ENCODE results near the gene DNAJC25.

DNAJC25 gene

GRCh38 chr9:111627260-111627963, 3.7 kb upstream of the DNAJC25 start:
- no peak for DNase-seq (ENCODE audit: low spot score)

GRCh38 chr9:111628411-111628810, 2.7 kb upstream of the DNAJC25 start:
- no peak for DNase-seq (ENCODE audit: low spot score)

GRCh38 chr9:111630182-111630963, 761 bp upstream of the DNAJC25 start:
- no peak for DNase-seq (ENCODE audit: low spot score)

GRCh38 chr9:111630964-111631213, 245 bp upstream of the DNAJC25 start:
- DNase-seq (ENCODE audit: low spot score), result no peak

- no peak for DNase-seq (ENCODE audit: low spot score)
Observed at GRCh38 chr9:111632060-111632459, 926 bp downstream of the DNAJC25 start.

- no peak for DNase-seq (ENCODE audit: low spot score)
Observed at GRCh38 chr9:111632695-111633388, 1.7 kb downstream of the DNAJC25 start.

GRCh38 chr9:111633389-111633736, 2.2 kb downstream of the DNAJC25 start:
- no peak for DNase-seq (ENCODE audit: low spot score)

- DNase-seq (ENCODE audit: low spot score), result no peak
Observed at GRCh38 chr9:111634860-111635259, 3.7 kb downstream of the DNAJC25 start.

GRCh38 chr9:111637421-111637950, 6.4 kb downstream of the DNAJC25 start:
- no peak for DNase-seq (ENCODE audit: low spot score)

GRCh38 chr9:111644195-111644772, 13.2 kb downstream of the DNAJC25 start:
- DNase-seq (ENCODE audit: low spot score), result no peak

GRCh38 chr9:111645806-111646205, 14.7 kb downstream of the DNAJC25 start:
- DNase-seq (ENCODE audit: low spot score), result no peak

- DNase-seq (ENCODE audit: low spot score), result no peak
Observed at GRCh38 chr9:111646417-111646816, 15.3 kb downstream of the DNAJC25 start.

GRCh38 chr9:111648066-111648465, 16.9 kb downstream of the DNAJC25 start:
- DNase-seq (ENCODE audit: low spot score), result no peak

GRCh38 chr9:111649016-111649415, 17.9 kb downstream of the DNAJC25 start:
- no peak for DNase-seq (ENCODE audit: low spot score)

- no peak for DNase-seq (ENCODE audit: low spot score)
Observed at GRCh38 chr9:111657051-111657450, 25.9 kb downstream of the DNAJC25 start.

GRCh38 chr9:111658943-111659342, 27.8 kb downstream of the DNAJC25 start:
- DNase-seq (ENCODE audit: low spot score), result no peak

GRCh38 chr9:111659691-111660090, 28.6 kb downstream of the DNAJC25 start:
- DNase-seq (ENCODE audit: low spot score), result no peak

GRCh38 chr9:111661150-111661801, 30.1 kb downstream of the DNAJC25 start, which contains the start of gene GNG10:
Gene GNG10 (plus strand): TSS chr9:111661605. CDS start chr9:111661635, 30 bp downstream.
- DNase-seq (ENCODE audit: low spot score), result peak; percentile 35

GRCh38 chr9:111661802-111662521, 30.8 kb downstream of the DNAJC25 start:
- peak; percentile 5 for DNase-seq (ENCODE audit: low spot score)

- peak; percentile 7 for DNase-seq (ENCODE audit: low spot score)
Observed at GRCh38 chr9:111662576-111663300, 31.6 kb downstream of the DNAJC25 start.
